ENCODE data around the gene ZCCHC14. TPM values are rescaled to one million over a fixed set of nuclear protein-coding genes. Genes with fewer than 3 reads are reported as not detected.

Gene ZCCHC14
- total RNA-seq, 6 donors from 2014 or later, result 17.2 to 35.3 (median 26.3) TPM

- Histone ChIP-seq H3K36me3 (no peaks in the 10 kb centered on the region), H3K27ac (no peak overlapping the region), H3K4me3 (no peak overlapping the region), H3K4me1 (peaks cover 9 to 20% (median 16%) of the 10 kb centered on the region in 4 donors), H3K27me3 (no peaks in the 10 kb centered on the region), H3K9me3 (no peaks in the 10 kb centered on the region)
- ATAC-seq (ENCODE audit: low FRiP score in 2 of 2) (no peak), DNase-seq (no peak)
- TF ChIP-seq POLR2A (IDR thresholded peaks at IDR 0.05) (no peak), EP300 (IDR thresholded peaks at IDR 0.05) (no peak), POLR2AphosphoS5 (IDR thresholded peaks at IDR 0.05) (no peak), CTCF (IDR thresholded peaks at IDR 0.05) (no peak)
- 93 to 95% methylated on average over 6 of the region's 6 CpGs for WGBS, 2 donors
Measured at GRCh38 chr16:87376660-87377059, 116.2 kb downstream of the ZCCHC14 start.

- no peak overlapping the region for H3K27ac ChIP-seq
- ATAC-seq (ENCODE audit: low FRiP score in 2 of 2) (no peak), DNase-seq (no peak)
- 86 to 93% methylated on average over 9 of the region's 9 CpGs for WGBS, 2 donors
- H3K36me3 ChIP-seq, result no peaks in the 10 kb centered on the region
- no peaks in the 10 kb centered on the region for H3K9me3 ChIP-seq
- no peak for TF ChIP-seq EP300 (IDR thresholded peaks at IDR 0.05)
- no peak for TF ChIP-seq POLR2A (IDR thresholded peaks at IDR 0.05)
- TF ChIP-seq POLR2AphosphoS5 (IDR thresholded peaks at IDR 0.05), result no peak
- TF ChIP-seq CTCF (IDR thresholded peaks at IDR 0.05), result no peak
- no peaks in the 10 kb centered on the region for H3K27me3 ChIP-seq
- no peak overlapping the region for H3K4me3 ChIP-seq
- peaks cover 2 to 11% (median 6%) of the 10 kb centered on the region in 4 donors for H3K4me1 ChIP-seq
Measured at GRCh38 chr16:87375426-87376135, 117.2 kb downstream of the ZCCHC14 start.

DNA sequence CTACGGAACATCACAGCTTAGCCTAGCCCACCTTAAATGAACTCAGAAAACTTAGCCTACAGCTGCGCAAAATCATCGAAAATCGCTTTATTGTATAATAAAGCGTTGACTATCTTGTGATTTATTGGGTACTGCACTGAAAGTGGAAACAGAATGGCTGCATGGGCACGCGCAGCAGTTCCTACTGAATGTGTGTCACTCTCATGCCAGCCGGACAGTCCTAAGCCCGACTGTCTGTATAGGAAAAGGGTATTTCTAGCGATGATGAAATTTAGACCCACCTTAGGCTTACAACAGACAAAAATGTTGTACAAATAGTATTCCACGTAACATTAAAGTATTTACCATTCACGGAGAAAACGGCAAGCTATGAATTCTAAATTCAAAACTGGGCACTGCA, 118.5 kb downstream of the ZCCHC14 start:
- TF ChIP-seq POLR2AphosphoS5 (IDR thresholded peaks at IDR 0.05) (no peak), POLR2A (IDR thresholded peaks at IDR 0.05) (no peak), EP300 (IDR thresholded peaks at IDR 0.05) (no peak), CTCF (IDR thresholded peaks at IDR 0.05) (no peak)
- Histone ChIP-seq H3K9me3 (no peaks in the 10 kb centered on the region), H3K36me3 (no peaks in the 10 kb centered on the region), H3K4me3 (no peak overlapping the region), H3K27ac (no peak overlapping the region), H3K4me1 (peaks cover 3 to 11% (median 5%) of the 10 kb centered on the region in 4 donors), H3K27me3 (no peaks in the 10 kb centered on the region)
- WGBS, 2 donors, result 96% methylated on average over 13 of the region's 13 CpGs
- DNase-seq (no peak), ATAC-seq (ENCODE audit: low FRiP score in 2 of 2) (no peak)

GRCh38 chr16:87372305-87372704, 120.5 kb downstream of the ZCCHC14 start:
- H3K36me3 ChIP-seq, result no peaks in the 10 kb centered on the region
- no peak overlapping the region for H3K4me3 ChIP-seq
- DNase-seq, result no peak
- TF ChIP-seq POLR2AphosphoS5 (IDR thresholded peaks at IDR 0.05) (no peak), EP300 (IDR thresholded peaks at IDR 0.05) (no peak), POLR2A (IDR thresholded peaks at IDR 0.05) (no peak), CTCF (IDR thresholded peaks at IDR 0.05) (no peak)
- H3K27me3 ChIP-seq, result no peaks in the 10 kb centered on the region
- H3K4me1 ChIP-seq, result peaks cover 15 to 19% (median 16%) of the 10 kb centered on the region in 4 donors
- no peaks in the 10 kb centered on the region for H3K9me3 ChIP-seq
- H3K27ac ChIP-seq, result no peak overlapping the region
- ATAC-seq (ENCODE audit: low FRiP score in 2 of 2), result no peak
- WGBS, 2 donors, result 94 to 96% methylated on average over 4 of the region's 4 CpGs

Data from upper lobe of left lung (tissue), 6 donors.